Measurements from ENCODE around the gene GSC2. TPM values are rescaled to one million over a fixed set of nuclear protein-coding genes. Genes with fewer than 3 reads are reported as not detected.
A peak's percentile ranks its signal among the peaks of the same experiment; 100 is the strongest.

GSC2 gene
- total and polyA plus RNA-seq, 2 of the 4 experiments (the other 2 are of a cell fraction): not detected

DNA sequence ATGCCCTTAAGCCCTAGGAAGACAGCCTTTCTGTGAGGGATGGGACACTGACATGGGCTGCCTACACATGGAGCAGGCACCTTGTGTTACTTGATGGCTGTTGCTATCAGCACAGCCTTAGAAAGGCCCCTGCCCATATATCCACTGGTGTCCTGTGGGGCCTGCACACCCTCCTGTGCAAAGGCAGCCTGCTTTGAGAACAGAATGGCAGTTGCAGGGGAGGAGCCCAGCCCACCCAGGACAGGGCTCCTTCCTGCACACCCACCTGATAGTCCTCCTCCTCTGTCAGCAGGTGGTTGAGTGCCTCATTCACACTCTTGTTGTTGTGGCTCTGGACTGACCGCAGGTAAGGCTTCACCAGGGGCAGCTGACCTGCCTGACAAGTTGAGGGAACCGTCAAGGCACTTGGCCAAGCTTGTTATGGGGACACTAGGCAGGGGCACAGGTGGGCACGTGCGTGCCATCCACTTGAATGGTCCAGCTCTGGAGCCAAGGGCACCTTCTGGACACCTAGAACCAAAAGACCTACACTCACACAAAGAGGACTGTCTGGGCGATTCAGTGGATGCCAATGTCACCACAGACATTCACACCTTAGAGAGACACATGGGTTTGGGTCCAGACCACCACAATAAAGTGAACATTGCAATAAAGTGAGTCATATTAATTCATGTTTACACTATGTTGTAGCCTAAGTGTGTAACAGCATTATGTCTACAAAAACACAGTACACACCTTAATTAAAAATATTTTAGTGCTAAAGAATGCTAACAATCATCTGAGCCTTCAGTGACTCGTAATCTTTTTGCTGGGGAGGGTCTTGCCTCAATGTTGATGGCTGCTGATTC, 37.8 kb upstream of the GSC2 start:
- dilution Hi-C loops (cut with HindIII; ENCODE audit: low sequenced_read_pairs, unreplicated experiment) (no loop called here), in situ Hi-C loops (cut with MboI; ENCODE audit: low sequenced_read_pairs) (loop anchor here (10.0 kb wide), 1 partner anchor 167 kb away; no protein-coding TSS in a partner anchor), intact Hi-C loops (cut with micrococcal nuclease) (no loop called here)
- Histone ChIP-seq H2BK5ac (ENCODE audit: low read depth, low read length, poor library complexity, severe bottlenecking) (no peak overlapping the region), H2AK5ac (ENCODE audit: low read depth, low read length) (no peak overlapping the region), H3K4me1 (ENCODE audit: control insufficient read depth, insufficient read depth, low read length) (peaks cover 4% of the 10 kb centered on the region; the same call in 1 of the 2 replicates), H3K4me2 (ENCODE audit: low read depth, low read length) (no peak overlapping the region), H3K27me3 (ENCODE audit: control insufficient read depth, insufficient read depth, low read length) (no peaks in the 10 kb centered on the region), H3K14ac (replicated peaks; ENCODE audit: low read depth, low read length) (no peak overlapping the region), H2AFZ (replicated peaks; ENCODE audit: low read length, poor library complexity) (peak overlapping the region; percentile 41), H2BK15ac (ENCODE audit: low read depth, low read length) (no peak overlapping the region), H4K91ac (ENCODE audit: insufficient read depth, low read depth, low read length) (no peak overlapping the region), H4K5ac (ENCODE audit: low read depth, low read length) (no peak overlapping the region), H3K56ac (ENCODE audit: extremely low read depth, insufficient read depth, low read length) (no peak overlapping the region), H3K4me3 (ENCODE audit: insufficient read depth, low read depth, low read length) (no peak overlapping the region), H3K27ac (ENCODE audit: insufficient read depth, low read length) (no peak overlapping the region), H3K36me3 (ENCODE audit: control insufficient read depth, insufficient read depth, low read length) (no peaks in the 10 kb centered on the region; the same call in 1 of the 2 replicates), H3K9me3 (ENCODE audit: control insufficient read depth, insufficient read depth, low read length) (no peaks in the 10 kb centered on the region), H2BK120ac (ENCODE audit: low read depth, low read length) (no peak overlapping the region), H3K9me1 (ENCODE audit: insufficient read depth, low read length) (peaks cover 9% of the 10 kb centered on the region; the same call in 1 of the 2 replicates), H2BK20ac (ENCODE audit: low read depth, low read length) (no peak overlapping the region), H3K9ac (ENCODE audit: low read depth, low read length) (no peak overlapping the region), H3K4ac (ENCODE audit: low read depth, low read length) (no peak overlapping the region), H3K79me1 (ENCODE audit: low read depth in 1 of 2, low read length in 2 of 2) (no peaks in the 10 kb centered on the region), H3K18ac (ENCODE audit: low read depth, low read length) (no peak overlapping the region), H4K20me1 (ENCODE audit: insufficient read depth, low read length) (no peaks in the 10 kb centered on the region), H4K8ac (ENCODE audit: low read depth in 2 of 2, low read length in 2 of 2) (no peak overlapping the region), H2AK9ac (replicated peaks; ENCODE audit: low read depth, low read length, poor library complexity) (no peak overlapping the region), H3K23ac (ENCODE audit: low read depth, low read length) (no peak overlapping the region)
- ChIA-PET POLR2A (ENCODE audit: unreplicated experiment) (no interaction called here), CTCF (no interaction called here)
- TF ChIP-seq BHLHE40 (IDR thresholded peaks at IDR 0.05; ENCODE audit: low read depth, low read length): no peak
- no peak for TF ChIP-seq POLR2A (IDR thresholded peaks at IDR 0.05; ENCODE audit: low read depth, low read length)
- TF ChIP-seq, protein P1, sequence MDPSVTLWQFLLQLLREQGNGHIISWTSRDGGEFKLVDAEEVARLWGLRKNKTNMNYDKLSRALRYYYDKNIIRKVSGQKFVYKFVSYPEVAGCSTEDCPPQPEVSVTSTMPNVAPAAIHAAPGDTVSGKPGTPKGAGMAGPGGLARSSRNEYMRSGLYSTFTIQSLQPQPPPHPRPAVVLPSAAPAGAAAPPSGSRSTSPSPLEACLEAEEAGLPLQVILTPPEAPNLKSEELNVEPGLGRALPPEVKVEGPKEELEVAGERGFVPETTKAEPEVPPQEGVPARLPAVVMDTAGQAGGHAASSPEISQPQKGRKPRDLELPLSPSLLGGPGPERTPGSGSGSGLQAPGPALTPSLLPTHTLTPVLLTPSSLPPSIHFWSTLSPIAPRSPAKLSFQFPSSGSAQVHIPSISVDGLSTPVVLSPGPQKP (IDR thresholded peaks at IDR 0.05; ENCODE audit: borderline replicate concordance, low read depth, low read length): no peak
- TF ChIP-seq CEBPB (IDR thresholded peaks at IDR 0.05; ENCODE audit: low read depth, low read length): no peak
- TF ChIP-seq RFX5 (IDR thresholded peaks at IDR 0.05; ENCODE audit: low read depth, low read length): no peak
- no peak for TF ChIP-seq MXI1 (IDR thresholded peaks at IDR 0.05; ENCODE audit: borderline replicate concordance, low read depth, low read length)
- TF ChIP-seq FOS (IDR thresholded peaks at IDR 0.05; ENCODE audit: low read depth, low read length): no peak
- TF ChIP-seq NFE2L2 (IDR thresholded peaks at IDR 0.05; ENCODE audit: low read depth, low read length): no peak
- no peak for TF ChIP-seq SMC3 (IDR thresholded peaks at IDR 0.05; ENCODE audit: low read depth, low read length)
- TF ChIP-seq MAZ (IDR thresholded peaks at IDR 0.05; ENCODE audit: borderline replicate concordance, low read depth, low read length): no peak
- TF ChIP-seq CHD1 (IDR thresholded peaks at IDR 0.05; ENCODE audit: low read depth, low read length): no peak
- 80% methylated on average over 1 of the region's 6 CpGs; no CpG with 5 or more reads in 1 of the 2 experiments for WGBS, 2 experiments (ENCODE audit: extremely low coverage in 2 of 2, insufficient read length in 1 of 2)
- ATAC-seq (ENCODE audit: low read depth) (no peak), DNase-seq (no peak)
- BruUV-seq (replicated peaks): no TSS peak

Measured in IMR-90 (cell line).